Central memory CD4-positive, alpha-beta T cell (primary cell): ENCODE measurements around the gene MRGPRX1.
"Not testable (repeated sequence)": the region's sequence is repeated elsewhere in the genome, so short reads cannot be mapped to it uniquely, and the experiment has no call there.

Source experiments
- DNase-seq: peaks from one replicate; pipeline ENCODE4 v3.0.0; 2022
- total RNA-seq, 3 experiments: gene quantifications; one replicate each; lab custom pipeline; 2026; lab: John Stamatoyannopoulos, UW

Gene MRGPRX1
- total RNA-seq, result 0 reads per million in 3 experiments

- DNase-seq, result no peak
These were observed at the start of gene MRGPRX1 for GRCh38 chr11:18939314-18939713. Gene MRGPRX1 (minus strand): TSS chr11:18939414. CDS start chr11:18934784, 4,630 bp downstream.

- DNase-seq, result no peak
These were observed 48.4 kb upstream of the MRGPRX1 start for GRCh38 chr11:18987454-18988231.

- no peak for DNase-seq
These were observed 47.5 kb upstream of the MRGPRX1 start for GRCh38 chr11:18986744-18987143.

- no peak for DNase-seq
These were observed 42.7 kb upstream of the MRGPRX1 start for GRCh38 chr11:18981897-18982296.

- DNase-seq, result no peak
These were observed 35.0 kb upstream of the MRGPRX1 start for GRCh38 chr11:18974192-18974591.

GRCh38 chr11:18972336-18972735 lies 33.1 kb upstream of the MRGPRX1 start:
- DNase-seq, result no peak

- DNase-seq, result no peak
These were observed 30.5 kb upstream of the MRGPRX1 start for GRCh38 chr11:18969720-18970119.

- DNase-seq, result no peak
These were observed 19.2 kb upstream of the MRGPRX1 start for GRCh38 chr11:18958221-18958910.

GRCh38 chr11:18956630-18957029 lies 17.4 kb upstream of the MRGPRX1 start:
- no peak for DNase-seq

- DNase-seq, result no peak
These were observed 3.1 kb downstream of the MRGPRX1 start for GRCh38 chr11:18936002-18936673.

GRCh38 chr11:18934195-18934814 lies 4.9 kb downstream of the MRGPRX1 start:
- DNase-seq, result no peak

GRCh38 chr11:18927550-18928322 lies 11.5 kb downstream of the MRGPRX1 start:
- no peak for DNase-seq

- DNase-seq, result not testable (repeated sequence)
These were observed 13.8 kb downstream of the MRGPRX1 start for GRCh38 chr11:18925426-18925825.

GRCh38 chr11:18912883-18913282 lies 26.3 kb downstream of the MRGPRX1 start:
- no peak for DNase-seq

- DNase-seq, result no peak
These were observed 31.8 kb downstream of the MRGPRX1 start for GRCh38 chr11:18907391-18907790.

- not testable (repeated sequence) for DNase-seq
These were observed 38.6 kb downstream of the MRGPRX1 start for GRCh38 chr11:18900637-18901036.

GRCh38 chr11:18900151-18900611 lies 39.0 kb downstream of the MRGPRX1 start:
- DNase-seq, result not testable (repeated sequence)

GRCh38 chr11:18891712-18892111 lies 47.5 kb downstream of the MRGPRX1 start:
- not testable (repeated sequence) for DNase-seq

- no peak for DNase-seq
These were observed 48.6 kb downstream of the MRGPRX1 start for GRCh38 chr11:18890615-18891014.
